MM.1S (cell line): ENCODE data around the gene CLDN6.

ENCODE experiments used
- EZH2 ChIP-seq: fragments of 300-600 bp; sonication (generic); optimal IDR thresholded peaks from 2 replicates; pipeline ENCODE3; 2017; ENCODE audit warnings: low read depth, mild to moderate bottlenecking, antibody characterized with exemption, low read length, mixed read lengths
- EZH2phosphoT487 ChIP-seq: fragments of 300-600 bp; sonication (generic); IDR thresholded peaks from 2 replicates; pipeline ENCODE4 v1.6.1; 2018; ENCODE audit warnings: antibody characterized with exemption, low read length
- TF ChIP-seq, protein P1 (sequence below): fragments of 300-600 bp; sonication (generic); IDR thresholded peaks from 2 replicates; pipeline ENCODE4 v1.5.1; 2016; ENCODE audit warnings: antibody characterized with exemption, low read length, mixed read lengths

DNA sequence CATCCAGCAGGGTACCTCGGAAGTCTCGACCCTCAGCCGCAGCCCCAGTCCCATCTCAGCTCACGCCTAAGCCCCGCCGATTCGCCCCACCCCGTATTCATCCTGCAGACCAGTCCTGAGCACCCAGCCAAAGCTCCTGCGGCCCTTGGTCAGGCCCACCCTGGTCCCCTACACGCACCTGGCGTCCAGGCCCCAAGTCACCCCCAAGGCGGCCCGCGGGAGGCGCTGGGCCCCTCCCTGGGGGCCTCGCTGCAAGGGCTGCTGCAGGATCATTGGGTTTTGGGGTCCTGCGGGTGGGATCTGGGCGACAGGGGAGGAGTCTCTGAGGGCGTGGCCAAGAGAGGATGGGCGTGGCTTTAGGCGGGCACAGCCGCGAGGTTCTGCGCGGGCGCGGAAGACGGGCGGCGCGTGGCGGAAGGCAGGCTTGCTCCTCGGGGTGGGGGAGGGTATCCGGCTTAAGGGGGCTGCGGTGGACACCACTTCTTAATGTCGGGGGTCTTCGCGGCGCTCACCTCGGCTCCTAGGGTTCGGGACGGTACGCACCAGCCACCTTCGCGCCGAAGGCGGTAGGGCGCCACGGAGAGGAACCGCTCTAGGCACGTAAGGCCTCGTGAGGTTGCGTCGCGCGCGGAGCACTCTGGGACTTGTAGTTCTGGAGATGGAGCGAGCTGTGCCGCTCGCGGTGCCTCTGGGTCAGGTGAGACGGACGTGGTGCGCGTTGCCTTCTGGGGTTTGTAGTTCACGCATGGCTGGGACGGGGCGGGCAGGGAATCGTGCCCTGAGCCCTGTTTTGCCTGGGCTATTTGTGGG, 5.9 kb upstream of the CLDN6 start, which contains the start of the genes HCFC1R1 and THOC6:
- TF ChIP-seq, protein P1, sequence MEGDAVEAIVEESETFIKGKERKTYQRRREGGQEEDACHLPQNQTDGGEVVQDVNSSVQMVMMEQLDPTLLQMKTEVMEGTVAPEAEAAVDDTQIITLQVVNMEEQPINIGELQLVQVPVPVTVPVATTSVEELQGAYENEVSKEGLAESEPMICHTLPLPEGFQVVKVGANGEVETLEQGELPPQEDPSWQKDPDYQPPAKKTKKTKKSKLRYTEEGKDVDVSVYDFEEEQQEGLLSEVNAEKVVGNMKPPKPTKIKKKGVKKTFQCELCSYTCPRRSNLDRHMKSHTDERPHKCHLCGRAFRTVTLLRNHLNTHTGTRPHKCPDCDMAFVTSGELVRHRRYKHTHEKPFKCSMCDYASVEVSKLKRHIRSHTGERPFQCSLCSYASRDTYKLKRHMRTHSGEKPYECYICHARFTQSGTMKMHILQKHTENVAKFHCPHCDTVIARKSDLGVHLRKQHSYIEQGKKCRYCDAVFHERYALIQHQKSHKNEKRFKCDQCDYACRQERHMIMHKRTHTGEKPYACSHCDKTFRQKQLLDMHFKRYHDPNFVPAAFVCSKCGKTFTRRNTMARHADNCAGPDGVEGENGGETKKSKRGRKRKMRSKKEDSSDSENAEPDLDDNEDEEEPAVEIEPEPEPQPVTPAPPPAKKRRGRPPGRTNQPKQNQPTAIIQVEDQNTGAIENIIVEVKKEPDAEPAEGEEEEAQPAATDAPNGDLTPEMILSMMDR = no peak
- TF ChIP-seq EZH2 (no peak), EZH2phosphoT487 (no peak)
